Adrenal gland (tissue), 12 donors: Measurements from ENCODE around the gene STXBP3. TPM values are rescaled to one million over a fixed set of nuclear protein-coding genes. Genes with fewer than 3 reads are reported as not detected.

Experiments
- polyA plus RNA-seq, 3 donors: library from polyadenylated mRNA; stranded (reverse); fragments of 200-250 nt in 2 of 3; fragments of 350-450 nt in 1 of 3; fragmentation: Illumina TruSeq in 1 of 3; extraction: RNeasy Lipid Tissue Mini Kit (QIAGEN cat#74804) in 1 of 3; gene quantifications; one replicate each; pipeline ENCODE4 v1.2.3, GENCODE V29; 2013 to 2014
- total RNA-seq, 9 donors: library from RNA; depleted of rRNA in 4 of 9; stranded (reverse); fragments of >200 nt in 4 of 9; fragments of 120-200 nt in 1 of 9; fragmentation: NEBNext Ultra II Directional in 1 of 9; extraction: Animal tissue kit (Norgen Biotek cat#: 25700) in 1 of 9; gene quantifications; one replicate each; pipeline versions ENCODE4 v1.1.0 to v1.2.4, GENCODE V29; 2013 to 2023
- donor health status: healthy with polysubstance abuse.
- donor health status: Bipolar disorder and iron deficiency.
- donor health status: DM: yes; HTN: yes; CAD: no.
- donor health status: DM: no; HTN: no; CAD: no.
- donor health status: DM: no; HTN: no; CAD: no.
- donor health status: DM: yes; HTN: yes; CAD: no.

The STXBP3 gene
- total and polyA plus RNA-seq, 12 donors: 35.1 to 63.2 (median 43.8) TPM

Other genes starting within 250 kb of the STXBP3 start
- 10 to 100 TPM in 4 of 9 donors, 1 to 10 TPM in 5; 6.0 to 13.8 (median 8.5) TPM for gene EEIG2, start 186.6 kb upstream of the STXBP3 start, total RNA-seq
- 1 to 10 TPM; 1.8 to 4.0 (median 2.3) TPM for gene EEIG2, start 186.6 kb upstream of the STXBP3 start, polyA plus RNA-seq
- gene HENMT1, start 85.6 kb upstream of the STXBP3 start, total RNA-seq: 10 to 100 TPM in 1 of 9 donors, 1 to 10 TPM in 8; 1.2 to 22.2 (median 3.3) TPM
- gene HENMT1, start 85.6 kb upstream of the STXBP3 start, polyA plus RNA-seq: 1 to 10 TPM; 3.1 to 4.9 (median 4.2) TPM
- 10 to 100 TPM; 11.3 to 33.2 (median 23.0) TPM for gene PRPF38B, start 54.4 kb upstream of the STXBP3 start, total RNA-seq
- gene PRPF38B, start 54.4 kb upstream of the STXBP3 start, polyA plus RNA-seq: 10 to 100 TPM; 34.3 to 63.2 (median 39.5) TPM
- under 1 TPM in 5 of 9 donors, not detected in 4; 0.11 to 0.71 (median 0.19) TPM for gene FNDC7, start 33.8 kb upstream of the STXBP3 start, total RNA-seq
- under 1 TPM in 1 of 3 donors, not detected in 2; 0.03 TPM for gene FNDC7, start 33.8 kb upstream of the STXBP3 start, polyA plus RNA-seq
- gene AKNAD1, start 110.4 kb downstream of the STXBP3 start, total RNA-seq: 1 to 10 TPM in 4 of 9 donors, under 1 TPM in 2, not detected in 3; 0.46 to 2.6 (median 1.3) TPM
- gene AKNAD1, start 110.4 kb downstream of the STXBP3 start, polyA plus RNA-seq: 1 to 10 TPM in 2 of 3 donors, under 1 TPM in 1; 0.35 to 8.5 (median 3.3) TPM
- gene GPSM2, start 130.3 kb downstream of the STXBP3 start, total RNA-seq: 10 to 100 TPM in 4 of 9 donors, 1 to 10 TPM in 5; 1.9 to 29.1 (median 7.7) TPM
- 1 to 10 TPM; 1.4 to 4.3 (median 3.7) TPM for gene GPSM2, start 130.3 kb downstream of the STXBP3 start, polyA plus RNA-seq
- 10 to 100 TPM; 29.2 to 51.8 (median 43.7) TPM for gene CLCC1, start 216.8 kb downstream of the STXBP3 start, total RNA-seq
- gene CLCC1, start 216.8 kb downstream of the STXBP3 start, polyA plus RNA-seq: 10 to 100 TPM; 13.9 to 48.5 (median 37.0) TPM